RCC 7860 (cell line): ENCODE measurements around the gene CRKL.
"Not testable (repeated sequence)": the region's sequence is repeated elsewhere in the genome, so short reads cannot be mapped to it uniquely, and the experiment has no call there.

ENCODE experiments used
- DNase-seq: peaks from one replicate; pipeline ENCODE4 v3.0.0-alpha.2; 2015; ENCODE audit warnings: low spot score
- FAIRE-seq: peaks from 2 replicates; lab custom pipeline; 2012; peaks lifted over from hg19 to GRCh38; lab: Jason Lieb, UNC

CRKL gene, protein sequence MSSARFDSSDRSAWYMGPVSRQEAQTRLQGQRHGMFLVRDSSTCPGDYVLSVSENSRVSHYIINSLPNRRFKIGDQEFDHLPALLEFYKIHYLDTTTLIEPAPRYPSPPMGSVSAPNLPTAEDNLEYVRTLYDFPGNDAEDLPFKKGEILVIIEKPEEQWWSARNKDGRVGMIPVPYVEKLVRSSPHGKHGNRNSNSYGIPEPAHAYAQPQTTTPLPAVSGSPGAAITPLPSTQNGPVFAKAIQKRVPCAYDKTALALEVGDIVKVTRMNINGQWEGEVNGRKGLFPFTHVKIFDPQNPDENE

DNA sequence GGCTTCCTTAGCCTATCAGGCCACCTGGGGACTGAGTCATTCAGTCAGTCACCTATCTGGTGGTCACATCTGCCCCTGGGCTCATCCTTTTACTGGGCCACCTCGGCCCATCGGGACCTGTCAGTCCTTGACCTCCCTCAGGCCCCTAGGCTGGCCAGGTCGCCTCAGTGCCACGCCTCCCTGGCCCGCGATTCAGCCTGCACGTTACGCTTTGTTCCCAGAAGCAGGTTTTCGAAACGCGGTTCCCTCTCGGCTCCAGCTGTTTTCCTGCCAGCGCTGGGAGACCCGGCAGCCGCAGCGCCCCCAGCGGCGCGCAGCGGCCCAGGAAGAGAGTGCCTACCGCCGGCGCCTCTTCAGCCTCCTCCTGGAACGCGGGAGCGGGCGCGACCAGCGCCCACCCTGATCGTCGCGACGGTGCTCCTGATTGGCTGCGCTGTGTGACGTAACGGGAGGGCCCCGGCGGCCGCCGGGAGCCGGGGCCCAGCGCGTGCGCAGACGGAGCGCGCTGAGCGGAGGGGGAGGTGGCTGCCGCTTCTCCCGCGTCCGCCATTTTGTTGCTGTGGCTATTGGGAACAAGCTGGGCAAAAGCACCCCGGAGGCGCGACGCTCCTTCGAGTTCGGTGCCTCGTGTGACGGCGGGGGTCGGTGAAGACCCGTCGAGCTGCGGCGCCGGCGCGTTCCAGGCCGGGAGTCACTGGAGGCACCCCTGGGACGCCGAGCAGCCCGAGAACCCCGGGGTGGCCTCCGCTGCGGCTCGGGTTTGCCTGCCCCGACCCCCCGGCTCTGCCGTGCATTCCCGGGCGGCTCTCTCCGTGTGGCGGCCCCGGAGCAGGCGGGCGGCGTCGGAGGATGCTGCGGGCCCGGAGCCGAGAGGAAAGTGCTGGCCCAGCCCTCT is at the start of gene CRKL:
Gene CRKL (plus strand): TSS at position 492 of the 895 bp plus-strand sequence. CDS start 528 bp downstream, outside the sequence.
- DNase-seq: peak; percentile 93
- no peak for FAIRE-seq

- DNase-seq: no peak
- FAIRE-seq: no peak
Observed at GRCh38 chr22:20868025-20868962, 48.9 kb upstream of the CRKL start.

GRCh38 chr22:20869234-20869633 is 48.0 kb upstream of the CRKL start:
- FAIRE-seq: no peak
- DNase-seq: no peak

DNA sequence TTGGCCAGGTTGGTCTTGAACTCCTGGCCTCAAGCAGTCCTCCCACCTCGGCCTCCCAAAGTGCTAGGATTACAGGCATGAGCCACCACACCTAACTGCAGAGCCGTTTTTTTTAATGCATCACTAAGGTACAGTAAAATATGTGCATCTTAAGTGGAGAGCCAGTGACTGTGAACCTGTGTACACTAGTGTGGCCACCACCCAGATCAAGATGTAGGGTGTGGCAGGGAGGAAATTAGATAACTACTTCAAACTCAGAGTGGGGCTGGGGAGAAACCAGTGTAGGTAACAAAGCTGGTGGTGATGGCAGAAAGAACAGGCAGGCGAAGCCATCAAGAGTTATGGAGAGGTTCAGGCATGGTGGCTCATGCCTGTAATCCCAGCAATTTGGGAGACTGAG is 44.0 kb upstream of the CRKL start:
- no peak for FAIRE-seq
- DNase-seq: no peak

DNA sequence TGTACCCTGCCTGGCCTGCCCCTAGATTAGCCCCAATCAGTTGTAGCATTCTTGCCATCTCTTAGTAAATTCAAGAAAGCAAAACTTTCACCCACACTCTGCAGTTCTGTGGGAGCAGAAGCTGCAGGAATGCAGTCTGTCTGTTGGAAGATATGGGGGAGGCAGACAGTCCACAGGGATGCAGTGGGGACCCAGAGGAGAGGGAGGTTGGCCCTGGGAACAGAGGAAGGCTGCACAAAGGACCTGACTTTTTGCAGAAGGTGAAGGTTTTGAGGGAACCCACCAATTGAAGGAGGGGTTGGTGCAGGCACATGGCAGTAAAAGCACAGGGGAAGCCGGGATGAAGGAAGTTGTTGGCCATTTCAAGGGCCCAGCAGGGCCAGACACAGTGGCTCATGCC is 41.9 kb upstream of the CRKL start:
- no peak for FAIRE-seq
- DNase-seq: no peak

- no peak for FAIRE-seq
- DNase-seq: no peak
Observed at GRCh38 chr22:20877715-20878114, 39.5 kb upstream of the CRKL start.

GRCh38 chr22:20881231-20881630 is 36.0 kb upstream of the CRKL start:
- no peak for FAIRE-seq
- no peak for DNase-seq

DNA sequence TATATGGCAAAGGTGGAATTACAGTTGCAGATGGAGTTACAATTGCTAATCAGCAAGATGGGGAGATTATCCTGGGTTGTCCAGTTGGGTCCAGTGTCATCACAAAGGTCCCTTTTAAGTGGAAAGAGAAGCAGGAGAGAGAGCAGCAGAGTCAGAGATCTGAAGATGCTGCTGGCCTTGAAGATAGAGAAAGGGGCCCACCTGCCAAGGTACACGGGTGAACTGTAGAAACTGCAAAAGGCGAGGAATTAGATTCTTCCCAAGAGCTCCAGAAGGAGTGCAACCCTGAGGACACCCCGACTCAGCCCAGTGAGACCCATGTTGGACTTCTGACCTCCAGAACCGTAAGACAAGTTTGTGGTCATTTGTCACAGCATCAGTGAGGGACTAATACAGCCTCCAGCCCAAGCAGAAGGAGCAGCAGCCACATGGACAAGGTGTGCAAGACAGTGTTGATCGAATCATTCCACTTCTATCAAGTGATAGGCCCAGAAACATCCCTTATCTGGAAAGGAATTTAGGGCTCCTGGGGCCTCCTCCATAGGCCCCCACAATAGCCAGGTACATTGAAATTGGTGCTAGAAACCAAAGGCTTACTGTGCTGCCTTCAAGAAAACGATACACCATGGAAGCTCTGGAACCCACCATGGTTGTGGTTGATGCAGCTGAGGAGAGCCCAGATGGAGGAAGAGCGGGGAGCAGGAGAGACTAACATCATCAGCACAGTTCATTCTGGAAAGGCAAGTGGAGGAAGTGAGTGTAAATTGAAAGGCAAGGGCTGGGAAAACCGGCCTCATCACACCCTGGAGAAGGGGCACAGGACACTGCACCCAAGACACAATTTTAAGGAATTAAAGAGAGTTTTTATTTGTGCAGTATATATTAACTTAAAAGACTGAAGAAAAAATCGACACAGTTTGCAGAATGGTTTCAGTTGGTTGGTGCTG is 35.1 kb upstream of the CRKL start:
- FAIRE-seq (no peak), DNase-seq (no peak)

DNA sequence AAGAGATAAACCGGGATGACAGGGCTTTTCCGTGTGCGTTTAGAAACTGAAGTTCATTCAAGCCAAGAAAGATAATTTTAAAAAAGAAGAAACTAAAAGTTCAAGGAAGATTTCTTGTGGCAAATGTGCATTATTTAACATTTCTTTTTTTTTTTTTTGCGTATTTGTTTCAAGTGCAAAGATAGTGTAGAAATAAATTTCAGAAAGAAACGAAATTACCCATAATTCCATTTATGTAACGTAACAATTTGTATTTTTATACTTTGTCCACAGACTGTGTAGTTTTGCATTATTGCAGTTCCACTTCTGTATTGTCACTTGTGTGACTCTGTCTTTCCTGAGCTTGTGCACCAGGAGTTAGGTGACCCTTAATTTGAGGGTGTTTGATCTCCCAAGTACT is 34.4 kb upstream of the CRKL start:
- no peak for FAIRE-seq
- DNase-seq: no peak

DNA sequence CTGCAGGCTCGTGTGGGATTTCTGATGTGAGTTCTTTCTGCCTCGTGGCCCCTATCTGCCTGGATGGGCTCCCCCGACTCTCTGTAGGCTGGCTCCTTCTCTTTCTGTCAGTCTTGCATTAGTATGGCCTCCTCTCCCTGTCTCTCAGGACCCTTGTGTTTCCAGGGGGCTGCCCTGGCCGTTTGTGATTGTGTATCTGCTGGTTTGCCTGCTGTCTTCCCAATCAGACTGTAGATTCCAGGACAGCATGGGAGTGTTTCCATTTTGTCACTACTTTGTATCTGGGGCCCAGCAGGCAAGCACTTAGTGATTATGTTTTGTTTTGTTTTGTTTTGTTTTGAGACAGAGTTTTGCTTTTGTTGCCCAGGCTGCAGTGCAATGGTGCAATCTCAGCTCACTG is 32.8 kb upstream of the CRKL start:
- no peak for FAIRE-seq
- no peak for DNase-seq

GRCh38 chr22:20885017-20885556 is 32.1 kb upstream of the CRKL start:
- no peak for FAIRE-seq
- no peak for DNase-seq

GRCh38 chr22:20885557-20886323 is 31.5 kb upstream of the CRKL start:
- FAIRE-seq (no peak), DNase-seq (peak; percentile 54)

- DNase-seq (no peak), FAIRE-seq (no peak)
Observed at GRCh38 chr22:20887375-20887774, 29.8 kb upstream of the CRKL start.

GRCh38 chr22:20889025-20889704 is 28.0 kb upstream of the CRKL start:
- DNase-seq: no peak
- FAIRE-seq: no peak

DNA sequence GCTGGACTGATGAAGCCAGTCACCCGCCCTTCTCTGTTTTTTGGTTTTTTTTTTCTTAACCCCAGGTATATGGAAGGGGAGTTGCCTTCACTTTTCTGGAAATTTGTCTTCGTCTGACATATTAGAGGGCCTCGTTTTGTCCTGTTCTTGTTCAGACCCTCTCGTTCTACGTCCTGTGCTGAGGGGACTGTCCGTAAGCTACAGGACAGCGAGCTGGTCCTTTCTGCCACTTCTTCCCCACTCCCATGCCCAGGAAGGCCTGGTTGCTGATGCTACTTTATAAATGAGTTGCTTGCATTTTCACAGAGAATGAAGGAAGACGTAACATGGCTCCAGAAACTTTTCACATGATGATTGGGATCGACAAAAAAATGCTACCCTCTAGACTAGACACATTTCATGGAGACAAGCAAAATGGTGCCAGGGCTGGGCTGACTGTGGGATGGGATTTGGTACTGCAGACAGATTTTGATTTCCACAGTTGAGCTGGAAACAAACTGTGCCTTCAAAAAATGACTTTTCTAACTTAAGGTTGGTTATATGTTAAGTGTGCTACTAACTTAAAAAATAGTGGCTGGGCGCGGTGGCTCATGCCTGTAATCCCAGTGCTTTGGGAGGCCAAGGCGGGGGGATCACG is 27.2 kb upstream of the CRKL start:
- no peak for FAIRE-seq
- DNase-seq: no peak

DNA sequence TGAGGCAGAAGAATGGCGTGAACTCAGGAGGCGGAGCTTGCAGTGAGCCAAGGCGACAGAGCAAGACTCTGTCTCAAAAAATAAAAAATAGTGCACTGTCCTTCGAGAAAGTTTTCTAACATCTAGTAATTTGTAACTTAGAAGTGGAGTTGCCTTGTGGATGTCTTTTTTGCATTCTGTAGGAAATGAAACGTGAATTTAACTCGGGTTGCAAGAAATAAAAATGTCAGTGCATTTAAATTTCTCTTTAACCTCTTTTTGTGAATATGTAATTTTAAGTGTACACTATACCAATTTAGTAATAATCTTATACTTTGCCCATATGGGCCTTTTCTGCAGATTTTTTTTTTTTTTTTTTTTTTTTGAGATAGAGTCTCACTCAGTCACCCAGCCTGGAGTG is 26.2 kb upstream of the CRKL start:
- FAIRE-seq (no peak), DNase-seq (no peak)

DNA sequence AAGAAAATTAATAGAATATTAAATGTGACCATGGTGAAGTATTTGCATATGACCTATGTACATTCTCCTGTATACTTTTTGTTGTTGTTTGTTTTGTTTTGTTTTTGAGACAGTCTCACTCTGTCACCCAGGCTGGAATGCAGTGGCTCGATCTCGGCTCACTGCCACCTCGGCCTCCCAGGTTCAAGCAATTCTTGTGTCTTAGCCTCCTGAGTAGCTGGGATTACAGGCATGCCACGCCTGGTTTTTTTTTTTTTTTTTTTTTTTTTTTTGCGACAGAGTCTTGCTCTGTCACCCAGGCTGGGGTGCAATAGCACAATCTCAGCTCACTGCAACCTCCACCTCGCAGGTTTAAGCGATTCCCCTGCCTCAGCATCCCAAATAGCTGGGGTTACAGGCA is 19.5 kb upstream of the CRKL start:
- DNase-seq, FAIRE-seq: not testable (repeated sequence)
